SK-N-SH (cell line): ENCODE data around the gene DYRK2. TPM values are rescaled to one million over a fixed set of nuclear protein-coding genes. Genes with fewer than 3 reads are reported as not detected.
A peak's percentile ranks its signal among the peaks of the same experiment; 100 is the strongest.

Experiments
- CTCF ChIA-PET: fragments of 300-600, 350-600 bp; formaldehyde crosslinking; extraction: SDS; loops from one replicate; lab custom pipeline; 2021; lab: Yijun Ruan, JAX
- POLR2A ChIA-PET: fragments of 350-600 bp; sonication (Branson Sonifier 250); formaldehyde crosslinking; extraction: SDS; loops from one replicate; lab custom pipeline; 2020; ENCODE audit warnings: antibody characterized with exemption, inconsistent platforms; lab: Yijun Ruan, JAX
- DNase-seq: peaks from one replicate; pipeline ENCODE4 v3.0.0; 2012
- H2AFZ ChIP-seq: fragments of 200-600 bp; sonication (generic); 2 replicates; pipeline ENCODE4 v1.8.1; 2016; ENCODE audit warnings: antibody characterized with exemption, mild to moderate bottlenecking, low read depth
- H3F3A ChIP-seq: fragments of 200-600 bp; sonication (generic); replicated peaks from 2 replicates; pipeline ENCODE3; 2016; ENCODE audit warnings: antibody characterized with exemption, mild to moderate bottlenecking; ENCODE audit not compliant: insufficient read depth
- H3K27ac ChIP-seq, 2 experiments: fragments of 200-500 bp in 1 of 2; fragments of 200-600 bp in 1 of 2; sonication (Bioruptor generic) in 1 of 2; sonication (generic), shearing (Covaris generic) in 1 of 2; 2 replicates each; pipeline versions ENCODE4 v1.5.1 to v1.6.1; 2014 to 2016; ENCODE audit warnings: low read depth in 2 of 2, inconsistent platforms in 1 of 2, low read length in 1 of 2, mild to moderate bottlenecking in 1 of 2, mixed read lengths in 1 of 2
- H3K27me3 ChIP-seq: fragments of 200-600 bp; sonication (generic), shearing (Covaris generic); 2 replicates; pipeline ENCODE4 v1.6.1; 2016; ENCODE audit warnings: mixed run types; ENCODE audit not compliant: insufficient read depth
- H3K36me3 ChIP-seq, 2 experiments: fragments of 200-500 bp in 1 of 2; fragments of 200-600 bp in 1 of 2; sonication (Bioruptor generic) in 1 of 2; sonication (generic) in 1 of 2; replicated peaks in 1 of 2; 2 replicates each; pipeline versions ENCODE3 to v1.5.1; 2014 to 2016; ENCODE audit warnings: low read length in 1 of 2, mild to moderate bottlenecking in 1 of 2; ENCODE audit not compliant: insufficient read depth in 2 of 2, control insufficient read depth in 1 of 2
- H3K4me1 ChIP-seq, 2 experiments: fragments of 200-500 bp in 1 of 2; fragments of 200-600 bp in 1 of 2; sonication (Bioruptor generic) in 1 of 2; sonication (generic), shearing (Covaris generic) in 1 of 2; 2 replicates each; pipeline versions ENCODE4 v1.5.1 to v1.6.1; 2014 to 2016; ENCODE audit warnings: low read depth in 1 of 2, low read length in 1 of 2, mixed run types in 1 of 2; ENCODE audit not compliant: insufficient read depth in 2 of 2, control insufficient read depth in 1 of 2
- H3K4me2 ChIP-seq: fragments of 200-600 bp; sonication (generic), shearing (Covaris generic); 2 replicates; pipeline ENCODE4 v1.6.1; 2017; ENCODE audit warnings: mixed run types
- H3K4me3 ChIP-seq, 2 experiments: fragments of 200-500 bp in 1 of 2; fragments of 200-600 bp in 1 of 2; sonication (Bioruptor generic) in 1 of 2; sonication (generic), shearing (Covaris generic) in 1 of 2; 2 replicates each; pipeline versions ENCODE4 v1.5.1 to v1.8.1; 2014 to 2016; ENCODE audit warnings: low read depth in 2 of 2, inconsistent platforms in 1 of 2, low read length in 1 of 2, mild to moderate bottlenecking in 1 of 2, mixed read lengths in 1 of 2, moderate library complexity in 1 of 2
- H3K79me2 ChIP-seq: fragments of 200-600 bp; sonication (generic); 2 replicates; pipeline ENCODE4 v1.8.1; 2017; ENCODE audit warnings: mild to moderate bottlenecking; ENCODE audit not compliant: insufficient read depth
- H3K9ac ChIP-seq: fragments of 200-600 bp; sonication (generic); 2 replicates; pipeline ENCODE4 v1.6.1; 2017; ENCODE audit warnings: mixed run types
- H3K9me2 ChIP-seq: fragments of 200-600 bp; sonication (generic); 2 replicates; pipeline ENCODE4 v1.6.1; 2017; ENCODE audit warnings: mixed run types
- H3K9me3 ChIP-seq: fragments of 200-600 bp; sonication (generic); 2 replicates; pipeline ENCODE4 v1.6.1; 2017; ENCODE audit warnings: mixed run types, mild to moderate bottlenecking, moderate library complexity
- H4K20me1 ChIP-seq: fragments of 200-600 bp; sonication (generic); 2 replicates; pipeline ENCODE4 v1.6.1; 2017; ENCODE audit warnings: mild to moderate bottlenecking, mixed run types; ENCODE audit not compliant: insufficient read depth
- EZH2phosphoT487 ChIP-seq: fragments of 200-600 bp; sonication (generic); IDR thresholded peaks from 2 replicates; pipeline ENCODE4 v1.6.1; 2017; ENCODE audit warnings: low read depth, mixed run types, mild to moderate bottlenecking, antibody characterized with exemption, moderate library complexity, borderline replicate concordance
- GATA2 ChIP-seq: sonication (generic); formaldehyde crosslinking; IDR thresholded peaks from 2 replicates; pipeline ENCODE4 v1.5.0; 2020; ENCODE audit warnings: mild to moderate bottlenecking, missing genetic modification reagents
- NRF1 ChIP-seq: IDR thresholded peaks from 2 replicates; pipeline ENCODE4 v1.6.1; 2012; ENCODE audit warnings: low read depth, mild to moderate bottlenecking, low read length
- RAD21 ChIP-seq: IDR thresholded peaks from 2 replicates; pipeline ENCODE4 v1.6.1; 2012; ENCODE audit warnings: mild to moderate bottlenecking, low read length
- RCOR1 ChIP-seq: fragments of 150-350 bp; IDR thresholded peaks from 2 replicates; pipeline ENCODE4 v1.6.1; 2017; ENCODE audit warnings: antibody characterized with exemption, low read length
- RFX5 ChIP-seq: IDR thresholded peaks from 2 replicates; pipeline ENCODE4 v1.6.1; 2012; ENCODE audit warnings: mild to moderate bottlenecking, improper control_type of control experiment, low read length
- SIN3A ChIP-seq: IDR thresholded peaks from 2 replicates; pipeline ENCODE4 v1.6.1; 2012; ENCODE audit warnings: low read depth, mild to moderate bottlenecking, low read length, moderate library complexity, borderline replicate concordance
- SMC3 ChIP-seq: IDR thresholded peaks from 2 replicates; pipeline ENCODE4 v1.6.1; 2012; ENCODE audit warnings: low read depth, low read length, improper control_type of control experiment
- TCF12 ChIP-seq: IDR thresholded peaks from 2 replicates; pipeline ENCODE4 v1.4.0; 2012
- YY1 ChIP-seq: IDR thresholded peaks from 2 replicates; pipeline ENCODE4 v1.4.0; 2012; ENCODE audit warnings: low read depth, mild to moderate bottlenecking
- WGBS: methylation state at CpG from one replicate; pipeline ENCODE4 v1.1.6; 2017; ENCODE audit warnings: low lambda C conversion rate; 5-methylcytosine and 5-hydroxymethylcytosine counted together
- polyA plus RNA-seq, 3 experiments: library from polyadenylated mRNA; depleted of rRNA; stranded (reverse); fragments of >200 nt; gene quantifications; 2 replicates each; pipeline ENCODE4 v1.2.3, GENCODE V29; 2012
- TF ChIP-seq, protein P1 (sequence below): IDR thresholded peaks from 2 replicates; pipeline ENCODE4 v1.4.0; 2012; ENCODE audit warnings: low read depth, borderline replicate concordance
- TF ChIP-seq, protein P2 (sequence below): fragments of 150-350 bp; IDR thresholded peaks from 2 replicates; pipeline ENCODE4 v1.6.1; 2016; ENCODE audit warnings: mild to moderate bottlenecking, low read depth, low read length

The DYRK2 gene
- polyA plus RNA-seq, 1 of the 3 experiments (the other 2 are of a cell fraction) = 48.8 TPM

DNA sequence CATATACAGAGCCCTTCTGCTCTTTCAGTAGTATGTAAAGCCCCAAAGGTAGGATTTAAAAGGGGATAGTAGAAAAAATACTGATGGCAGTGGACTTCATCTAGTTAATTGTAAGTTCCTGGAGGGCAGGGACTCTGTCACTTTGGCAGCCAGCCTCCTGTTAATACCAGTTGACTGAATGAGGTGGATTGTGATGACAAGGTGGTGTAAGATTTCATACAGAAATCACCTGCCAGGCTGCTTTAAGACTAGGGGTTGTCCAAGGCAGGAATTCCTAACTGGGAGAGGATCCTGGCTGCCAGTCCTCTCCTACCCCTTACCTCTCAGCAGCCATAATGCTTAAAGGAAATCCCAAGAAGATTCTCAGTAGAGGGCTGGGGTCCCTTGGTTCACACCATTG, 7.3 kb downstream of the DYRK2 start (continued):
- TF ChIP-seq NRF1 = no peak
- TF ChIP-seq RFX5 = no peak
- TF ChIP-seq, protein P1, sequence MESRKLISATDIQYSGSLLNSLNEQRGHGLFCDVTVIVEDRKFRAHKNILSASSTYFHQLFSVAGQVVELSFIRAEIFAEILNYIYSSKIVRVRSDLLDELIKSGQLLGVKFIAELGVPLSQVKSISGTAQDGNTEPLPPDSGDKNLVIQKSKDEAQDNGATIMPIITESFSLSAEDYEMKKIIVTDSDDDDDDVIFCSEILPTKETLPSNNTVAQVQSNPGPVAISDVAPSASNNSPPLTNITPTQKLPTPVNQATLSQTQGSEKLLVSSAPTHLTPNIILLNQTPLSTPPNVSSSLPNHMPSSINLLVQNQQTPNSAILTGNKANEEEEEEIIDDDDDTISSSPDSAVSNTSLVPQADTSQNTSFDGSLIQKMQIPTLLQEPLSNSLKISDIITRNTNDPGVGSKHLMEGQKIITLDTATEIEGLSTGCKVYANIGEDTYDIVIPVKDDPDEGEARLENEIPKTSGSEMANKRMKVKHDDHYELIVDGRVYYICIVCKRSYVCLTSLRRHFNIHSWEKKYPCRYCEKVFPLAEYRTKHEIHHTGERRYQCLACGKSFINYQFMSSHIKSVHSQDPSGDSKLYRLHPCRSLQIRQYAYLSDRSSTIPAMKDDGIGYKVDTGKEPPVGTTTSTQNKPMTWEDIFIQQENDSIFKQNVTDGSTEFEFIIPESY = no peak
- TF ChIP-seq YY1 = no peak

DNA sequence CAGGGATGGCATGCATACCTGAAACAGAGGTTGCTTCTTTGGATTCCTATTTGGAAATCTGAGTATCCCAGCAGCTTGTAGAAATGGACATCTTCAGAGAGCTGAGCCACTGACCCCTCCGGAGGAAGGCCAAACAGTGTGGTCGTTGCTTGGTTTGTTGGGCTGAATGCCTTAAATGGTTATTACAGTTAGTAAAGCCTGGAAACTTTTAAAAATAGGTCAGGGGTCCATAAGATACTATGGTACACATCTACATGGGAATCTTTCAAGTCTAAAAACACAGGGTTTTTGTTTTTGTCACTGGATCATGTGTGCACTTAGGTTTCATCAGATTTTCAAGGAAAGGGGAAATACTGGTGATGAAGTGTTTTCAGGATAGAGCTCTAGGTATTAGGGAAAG, 7.7 kb downstream of the DYRK2 start:
- no peaks in the 10 kb centered on the region for H3K9me2 ChIP-seq
- H3K27me3 ChIP-seq = no peaks in the 10 kb centered on the region
- H3K9ac ChIP-seq = no peak overlapping the region
- H3K27ac ChIP-seq = peak overlapping the region in 1 of 2 experiments; percentile 96; a peak in 2 of 4 replicates
- no peak for TF ChIP-seq RAD21
- TF ChIP-seq SMC3 = no peak
- TF ChIP-seq RCOR1 = no peak
- TF ChIP-seq TCF12 = no peak
- H3F3A ChIP-seq = peaks cover 38% of the 10 kb centered on the region
- H2AFZ ChIP-seq = no peak overlapping the region
- peaks cover 100% of the 10 kb centered on the region for H3K79me2 ChIP-seq
- H3K9me3 ChIP-seq = no peaks in the 10 kb centered on the region
- no peak for DNase-seq
- H3K4me2 ChIP-seq = peak overlapping the region; percentile 84; the same call in 1 of the 2 replicates
- 86% methylated on average over 2 of the region's 2 CpGs for WGBS
- H4K20me1 ChIP-seq = peaks cover 67% of the 10 kb centered on the region
- peaks cover 38 to 65% of the 10 kb centered on the region in 2 experiments for H3K4me1 ChIP-seq
- CTCF ChIA-PET = no interaction called here
- POLR2A ChIA-PET = no interaction called here
- no peak overlapping the region; a peak in 1 of 4 replicates for H3K4me3 ChIP-seq
- peaks cover 66 to 89% of the 10 kb centered on the region in 2 experiments for H3K36me3 ChIP-seq

DNA sequence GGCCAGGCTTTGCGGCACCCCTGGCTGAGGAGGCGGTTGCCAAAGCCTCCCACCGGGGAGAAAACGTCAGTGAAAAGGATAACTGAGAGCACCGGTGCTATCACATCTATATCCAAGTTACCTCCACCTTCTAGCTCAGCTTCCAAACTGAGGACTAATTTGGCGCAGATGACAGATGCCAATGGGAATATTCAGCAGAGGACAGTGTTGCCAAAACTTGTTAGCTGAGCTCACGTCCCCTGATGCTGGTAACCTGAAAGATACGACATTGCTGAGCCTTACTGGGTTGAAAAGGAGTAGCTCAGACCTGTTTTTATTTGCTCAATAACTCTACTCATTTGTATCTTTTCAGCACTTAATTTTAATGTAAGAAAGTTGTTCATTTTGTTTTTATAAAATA, 9.9 kb downstream of the DYRK2 start:
- no peak for DNase-seq
- Histone ChIP-seq H3K9ac (no peak overlapping the region), H3K4me3 (no peak overlapping the region), H2AFZ (no peak overlapping the region), H3K27me3 (no peaks in the 10 kb centered on the region), H3K4me2 (peak overlapping the region; percentile 45), H3K79me2 (peaks cover 96% of the 10 kb centered on the region), H3K4me1 (peaks cover 33 to 71% of the 10 kb centered on the region in 2 experiments), H4K20me1 (peaks cover 48% of the 10 kb centered on the region), H3K9me3 (no peaks in the 10 kb centered on the region), H3K36me3 (peaks cover 61 to 81% of the 10 kb centered on the region in 2 experiments), H3K27ac (peak overlapping the region in 1 of 2 experiments; percentile 96; a peak in 3 of 4 replicates), H3F3A (peaks cover 56% of the 10 kb centered on the region), H3K9me2 (no peaks in the 10 kb centered on the region)
- WGBS = 63% methylated on average over 8 of the region's 8 CpGs
- ChIA-PET POLR2A (no interaction called here), CTCF (interaction anchor here (1.7 kb wide), 1 partner anchor 382 kb away, joined by 5 read pairs; no protein-coding TSS in a partner anchor)
- TF ChIP-seq RCOR1 (no peak), GATA2 (CRISPR knock-in tag) (no peak), EZH2phosphoT487 (no peak), SIN3A (no peak)
- TF ChIP-seq, protein P2, sequence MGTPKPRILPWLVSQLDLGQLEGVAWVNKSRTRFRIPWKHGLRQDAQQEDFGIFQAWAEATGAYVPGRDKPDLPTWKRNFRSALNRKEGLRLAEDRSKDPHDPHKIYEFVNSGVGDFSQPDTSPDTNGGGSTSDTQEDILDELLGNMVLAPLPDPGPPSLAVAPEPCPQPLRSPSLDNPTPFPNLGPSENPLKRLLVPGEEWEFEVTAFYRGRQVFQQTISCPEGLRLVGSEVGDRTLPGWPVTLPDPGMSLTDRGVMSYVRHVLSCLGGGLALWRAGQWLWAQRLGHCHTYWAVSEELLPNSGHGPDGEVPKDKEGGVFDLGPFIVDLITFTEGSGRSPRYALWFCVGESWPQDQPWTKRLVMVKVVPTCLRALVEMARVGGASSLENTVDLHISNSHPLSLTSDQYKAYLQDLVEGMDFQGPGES = no peak
